IPS-NIHi7 (cell line): ENCODE results near the gene DZIP3.

Experiments
- DNase-seq: peaks from one replicate; pipeline ENCODE4 v3.0.0; 2012; ENCODE audit warnings: mixed read lengths; ENCODE audit errors: extremely low spot score

Gene DZIP3

GRCh38 chr3:108589081-108589997 is at the start of gene DZIP3, which contains the start of gene CIP2A:
Gene DZIP3, plus strand, starts transcription at chr3:108589722. Its CDS starts 15,685 bp downstream, at chr3:108605407.
Gene CIP2A, minus strand, starts transcription at chr3:108589438. Its CDS starts 63 bp downstream, at chr3:108589375.
- peak; percentile 98 for DNase-seq

GRCh38 chr3:108546247-108546646 is 43.3 kb upstream of the DZIP3 start:
- no peak for DNase-seq

- DNase-seq = no peak
These were observed 42.8 kb upstream of the DZIP3 start for GRCh38 chr3:108546692-108547091.

GRCh38 chr3:108548304-108548703 is 41.2 kb upstream of the DZIP3 start:
- no peak for DNase-seq

GRCh38 chr3:108548886-108549285 is 40.6 kb upstream of the DZIP3 start:
- DNase-seq = no peak

GRCh38 chr3:108552267-108553159 is 37.0 kb upstream of the DZIP3 start:
- no peak for DNase-seq

- DNase-seq = no peak
These were observed 35.3 kb upstream of the DZIP3 start for GRCh38 chr3:108554229-108554628.

- no peak for DNase-seq
These were observed 34.5 kb upstream of the DZIP3 start for GRCh38 chr3:108554913-108555571.

- DNase-seq = no peak
These were observed 33.4 kb upstream of the DZIP3 start for GRCh38 chr3:108555966-108556581.

GRCh38 chr3:108562565-108562964 is 27.0 kb upstream of the DZIP3 start:
- no peak for DNase-seq

- no peak for DNase-seq
These were observed 25.0 kb upstream of the DZIP3 start for GRCh38 chr3:108564564-108564963.

- no peak for DNase-seq
These were observed 24.0 kb upstream of the DZIP3 start for GRCh38 chr3:108565506-108565905.

- DNase-seq = no peak
These were observed 22.9 kb upstream of the DZIP3 start for GRCh38 chr3:108566599-108566998.

GRCh38 chr3:108569336-108569735 is 20.2 kb upstream of the DZIP3 start:
- no peak for DNase-seq

GRCh38 chr3:108578064-108578463 is 11.5 kb upstream of the DZIP3 start:
- DNase-seq = no peak

GRCh38 chr3:108588601-108589000 is 921 bp upstream of the DZIP3 start:
- DNase-seq = no peak

GRCh38 chr3:108589998-108590323 is 439 bp downstream of the DZIP3 start:
- no peak for DNase-seq

GRCh38 chr3:108590460-108590859 is 938 bp downstream of the DZIP3 start:
- DNase-seq = no peak

GRCh38 chr3:108595321-108595720 is 5.8 kb downstream of the DZIP3 start:
- no peak for DNase-seq

- no peak for DNase-seq
These were observed 8.9 kb downstream of the DZIP3 start for GRCh38 chr3:108598375-108598774.

GRCh38 chr3:108599677-108600409 is 10.3 kb downstream of the DZIP3 start:
- no peak for DNase-seq
